ENCODE results near the gene ZDHHC3. TPM values are rescaled to one million over a fixed set of nuclear protein-coding genes. Genes with fewer than 3 reads are reported as not detected.

ZDHHC3 gene
- total and polyA plus RNA-seq, 8 donors = 11.4 to 28.3 (median 18.7) TPM

- 82 to 83% methylated on average over 7 of the region's 7 CpGs for WGBS, 2 donors
- Histone ChIP-seq H3K4me3 (no peak overlapping the region), H3K36me3 (peaks cover 0 to 6% (median 0%) of the 10 kb centered on the region in 3 donors), H3K9me3 (no peaks in the 10 kb centered on the region), H3K4me1 (peaks cover 6 to 22% (median 21%) of the 10 kb centered on the region in 3 donors), H3K27me3 (no peaks in the 10 kb centered on the region), H3K27ac (peak overlapping the region in 1 of 4 donors; percentile 23)
- FAIRE-seq (no peak), ATAC-seq (no peak), DNase-seq (no peak)
- TF ChIP-seq, protein P1, sequence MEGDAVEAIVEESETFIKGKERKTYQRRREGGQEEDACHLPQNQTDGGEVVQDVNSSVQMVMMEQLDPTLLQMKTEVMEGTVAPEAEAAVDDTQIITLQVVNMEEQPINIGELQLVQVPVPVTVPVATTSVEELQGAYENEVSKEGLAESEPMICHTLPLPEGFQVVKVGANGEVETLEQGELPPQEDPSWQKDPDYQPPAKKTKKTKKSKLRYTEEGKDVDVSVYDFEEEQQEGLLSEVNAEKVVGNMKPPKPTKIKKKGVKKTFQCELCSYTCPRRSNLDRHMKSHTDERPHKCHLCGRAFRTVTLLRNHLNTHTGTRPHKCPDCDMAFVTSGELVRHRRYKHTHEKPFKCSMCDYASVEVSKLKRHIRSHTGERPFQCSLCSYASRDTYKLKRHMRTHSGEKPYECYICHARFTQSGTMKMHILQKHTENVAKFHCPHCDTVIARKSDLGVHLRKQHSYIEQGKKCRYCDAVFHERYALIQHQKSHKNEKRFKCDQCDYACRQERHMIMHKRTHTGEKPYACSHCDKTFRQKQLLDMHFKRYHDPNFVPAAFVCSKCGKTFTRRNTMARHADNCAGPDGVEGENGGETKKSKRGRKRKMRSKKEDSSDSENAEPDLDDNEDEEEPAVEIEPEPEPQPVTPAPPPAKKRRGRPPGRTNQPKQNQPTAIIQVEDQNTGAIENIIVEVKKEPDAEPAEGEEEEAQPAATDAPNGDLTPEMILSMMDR (IDR thresholded peaks at IDR 0.05) = peak; percentile 17 to 28 (median 24)
- intact Hi-C loops (cut with DNase I) = no loop called here
These were observed 16.8 kb upstream of the ZDHHC3 start for GRCh38 chr3:44992555-44993470.

DNA sequence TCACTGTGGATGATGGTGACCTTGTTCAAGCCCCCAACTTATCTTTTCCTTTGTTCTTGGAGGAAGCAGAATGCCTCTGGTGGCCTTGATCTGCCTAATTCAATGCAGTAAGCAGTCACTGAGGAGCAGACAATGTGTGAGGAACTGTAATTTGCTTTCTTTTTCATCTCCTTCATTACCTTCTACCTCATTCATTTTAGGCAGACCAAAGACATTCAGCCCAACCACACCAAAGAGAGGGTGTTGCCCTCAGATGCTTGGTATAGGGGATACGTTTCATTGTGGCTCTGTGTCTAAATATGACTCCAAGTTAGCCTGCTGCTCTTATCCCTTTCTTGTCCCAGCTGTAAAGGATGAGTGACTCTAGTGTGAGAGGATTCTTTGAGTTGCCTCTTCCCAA lies 15.4 kb upstream of the ZDHHC3 start:
- H3K9me3 ChIP-seq = no peaks in the 10 kb centered on the region
- no peak for FAIRE-seq
- intact Hi-C loops (cut with DNase I) = no loop called here
- 95 to 100% methylated on average over 1 of the region's 1 CpG for WGBS, 2 donors
- H3K27me3 ChIP-seq = no peaks in the 10 kb centered on the region
- peaks cover 4 to 22% (median 20%) of the 10 kb centered on the region in 3 donors for H3K4me1 ChIP-seq
- TF ChIP-seq, protein P1 (IDR thresholded peaks at IDR 0.05) = no peak
- no peaks in the 10 kb centered on the region for H3K36me3 ChIP-seq
- no peak overlapping the region for H3K4me3 ChIP-seq
- no peak overlapping the region for H3K27ac ChIP-seq
- ATAC-seq = no peak
- DNase-seq = no peak

DNA sequence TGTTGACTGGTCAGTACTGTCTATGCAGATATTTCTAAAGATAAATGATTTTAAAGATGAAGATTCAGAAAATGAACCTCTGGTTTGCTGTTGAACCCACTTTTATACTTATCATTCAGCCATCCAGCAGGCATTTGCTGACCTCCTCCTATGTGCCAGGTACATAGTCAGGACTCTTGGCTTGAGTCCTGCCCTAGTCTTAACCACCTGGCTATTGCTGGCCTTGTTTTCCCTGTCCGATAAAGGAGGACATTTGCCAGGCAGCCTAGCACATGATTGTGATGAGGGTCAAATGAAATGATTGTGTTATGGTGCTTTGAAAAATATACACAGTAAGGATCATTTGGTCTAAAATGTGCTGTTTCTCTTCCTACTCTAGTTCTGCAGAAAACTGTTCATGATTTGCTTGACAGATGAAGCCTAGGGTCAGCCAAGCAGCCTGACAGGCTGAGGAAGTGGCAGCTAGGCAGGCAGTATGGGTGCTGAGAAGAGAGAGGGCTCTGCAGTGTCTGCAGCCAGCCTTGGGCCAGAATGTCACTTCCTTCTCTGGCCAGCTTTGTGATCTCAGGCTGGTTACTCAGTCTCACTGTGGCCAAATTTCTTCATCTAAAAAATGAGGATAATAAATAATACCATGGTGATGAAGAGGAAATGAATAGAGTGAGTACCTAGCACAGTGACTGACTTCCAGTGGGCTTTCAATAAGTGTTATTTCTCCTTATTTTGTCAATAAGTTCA lies 13.8 kb upstream of the ZDHHC3 start:
- no peak for FAIRE-seq
- intact Hi-C loops (cut with DNase I) = no loop called here
- no peak overlapping the region for H3K27ac ChIP-seq
- no peak overlapping the region for H3K4me3 ChIP-seq
- 35 to 43% methylated on average over 1 of the region's 1 CpG for WGBS, 2 donors
- TF ChIP-seq, protein P1 (IDR thresholded peaks at IDR 0.05) = no peak
- H3K36me3 ChIP-seq = no peaks in the 10 kb centered on the region
- H3K9me3 ChIP-seq = no peaks in the 10 kb centered on the region
- DNase-seq = no peak
- peak in 1 of 4 donors; percentile 46 for ATAC-seq
- H3K27me3 ChIP-seq = no peaks in the 10 kb centered on the region
- peaks cover 4 to 10% (median 10%) of the 10 kb centered on the region in 3 donors for H3K4me1 ChIP-seq

DNA sequence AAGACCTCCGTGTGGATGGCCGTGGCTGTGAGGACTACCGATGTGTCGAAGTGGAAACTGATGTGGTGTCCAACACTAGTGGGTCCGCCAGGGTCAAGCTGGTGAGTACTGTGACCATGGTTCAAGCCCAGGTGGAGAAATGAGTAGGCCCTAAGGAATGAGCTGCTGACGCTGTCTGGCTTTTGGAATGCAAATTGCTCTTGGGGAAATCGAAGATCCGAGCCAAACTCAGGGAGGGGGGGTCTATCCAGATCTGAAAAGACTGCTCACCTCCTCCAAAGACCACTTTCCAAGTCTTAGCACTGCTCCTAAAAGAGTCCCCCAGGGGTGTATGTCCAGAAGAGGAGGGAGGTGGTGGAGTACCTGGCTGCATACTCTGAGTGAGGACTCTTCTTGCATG lies 13.2 kb upstream of the ZDHHC3 start:
- peaks cover 6 to 16% (median 13%) of the 10 kb centered on the region in 3 donors for H3K4me1 ChIP-seq
- no peak for DNase-seq
- WGBS, 2 donors = 94 to 99% methylated on average over 8 of the region's 8 CpGs
- no peaks in the 10 kb centered on the region for H3K27me3 ChIP-seq
- no peak overlapping the region for H3K27ac ChIP-seq
- H3K36me3 ChIP-seq = no peaks in the 10 kb centered on the region
- no peak for FAIRE-seq
- intact Hi-C loops (cut with DNase I) = no loop called here
- H3K4me3 ChIP-seq = no peak overlapping the region
- ATAC-seq = no peak
- TF ChIP-seq, protein P1 (IDR thresholded peaks at IDR 0.05) = no peak
- H3K9me3 ChIP-seq = no peaks in the 10 kb centered on the region
